Esophagus muscularis mucosa (tissue), 4 donors: Measurements from ENCODE around the gene B2M. TPM values are rescaled to one million over a fixed set of nuclear protein-coding genes. Genes with fewer than 3 reads are reported as not detected.
"Not testable (repeated sequence)": the region's sequence is repeated elsewhere in the genome, so short reads cannot be mapped to it uniquely, and the experiment has no call there.

Experiments used
- DNase-seq: peaks from one replicate; pipeline ENCODE4 v3.0.0-alpha.2; 2017; ENCODE audit errors: extremely low spot score
- H3K27ac ChIP-seq, 4 donors: fragments of 200-600 bp; sonication (generic); replicated peaks in 1 of 4; 1 replicate in 3 of 4; 2 replicates in 1 of 4; pipeline ENCODE4 v1.5.1; 2016 to 2019; ENCODE audit warnings: mild to moderate bottlenecking in 1 of 4
- H3K27me3 ChIP-seq, 4 donors: fragments of 200-600 bp; sonication (generic); one replicate each; pipeline versions ENCODE4 v1.5.1 to v1.6.0; 2016 to 2019
- H3K36me3 ChIP-seq, 4 donors: fragments of 200-600 bp; sonication (generic); one replicate each; pipeline ENCODE4 v1.5.1; 2016 to 2019
- H3K4me1 ChIP-seq, 4 donors: fragments of 200-600 bp; sonication (generic); one replicate each; pipeline ENCODE4 v1.5.1; 2016 to 2019
- H3K4me3 ChIP-seq, 4 donors: fragments of 200-600 bp; sonication (generic); 1 replicate in 2 of 4; 2 replicates in 2 of 4; pipeline ENCODE4 v1.5.1; 2016 to 2019; ENCODE audit warnings: mild to moderate bottlenecking in 4 of 4, moderate library complexity in 1 of 4
- H3K9me3 ChIP-seq, 4 donors: fragments of 200-600 bp; sonication (generic); 1 replicate in 3 of 4; 2 replicates in 1 of 4; pipeline ENCODE4 v1.5.1; 2016 to 2019
- CTCF ChIP-seq, 3 experiments: fragments of 200-600 bp in 2 of 3; fragments of 450-650 bp in 1 of 3; sonication (generic) in 2 of 3; IDR thresholded peaks; one replicate each; pipeline ENCODE4 v1.5.1; 2017 to 2019; ENCODE audit warnings: antibody characterized with exemption in 3 of 3, mild to moderate bottlenecking in 2 of 3, moderate library complexity in 1 of 3
- EP300 ChIP-seq: sonication (generic); formaldehyde crosslinking; IDR thresholded peaks from one replicate; pipeline ENCODE4 v1.6.1; 2017; ENCODE audit warnings: antibody characterized with exemption
- POLR2A ChIP-seq: fragments of 450-650 bp; IDR thresholded peaks from one replicate; pipeline ENCODE4 v1.6.1; 2017; ENCODE audit warnings: antibody characterized with exemption, moderate library complexity, mild to moderate bottlenecking, low read depth
- POLR2AphosphoS5 ChIP-seq, 2 donors: sonication (generic); formaldehyde crosslinking; IDR thresholded peaks; one replicate each; pipeline ENCODE4 v1.6.1; 2017; ENCODE audit warnings: antibody characterized with exemption in 2 of 2
- WGBS: methylation state at CpG from one replicate; pipeline ENCODE4 v1.1.5; 2018; 5-methylcytosine and 5-hydroxymethylcytosine counted together
- intact Hi-C: fragments of 100-400 bp; cut with DNase I; formaldehyde crosslinking; loops from one replicate; pipeline ENCODE4 v1.15.1; 2023
- total RNA-seq, 4 donors: library from RNA; depleted of rRNA; stranded (reverse); fragments of >200 nt; gene quantifications; one replicate each; pipeline versions ENCODE4 v1.1.0 to v1.2.1, GENCODE V29; 2016

The B2M gene
- total RNA-seq, 4 donors from 2014 or later = 1,352 to 2,424 (median 1,510) TPM

- Histone ChIP-seq H3K9me3 (no peaks in the 10 kb centered on the region), H3K4me1 (peaks cover 3 to 27% (median 14%) of the 10 kb centered on the region in 4 donors), H3K27ac (peak within 1 kb of the TSS; percentile 16 to 66 (median 36)), H3K4me3 (no peak within 1 kb of the TSS), H3K27me3 (no peaks in the 10 kb centered on the region), H3K36me3 (peaks cover 0 to 12% (median 9%) of the 10 kb centered on the region in 4 donors)
- intact Hi-C loops = loop anchor here (10.0 kb wide), 1 partner anchor 151 kb away; no protein-coding TSS in a partner anchor
- 74% methylated on average over 3 of the region's 3 CpGs for WGBS
- TF ChIP-seq EP300 = no peak
- TF ChIP-seq CTCF (IDR thresholded peaks at IDR 0.05) = no peak
- TF ChIP-seq POLR2A = no peak
- no peak for TF ChIP-seq POLR2AphosphoS5 (IDR thresholded peaks at IDR 0.05)
- DNase-seq = no peak
Observed at GRCh38 chr15:44736181-44736765, 25.0 kb downstream of the B2M start, which contains the start of gene TRIM69. TRIM69 (plus strand) TSS chr15:44736528; CDS start chr15:44736705, 177 bp downstream.

GRCh38 chr15:44738340-44738984 is 27.1 kb downstream of the B2M start:
- intact Hi-C loops = loop anchor here (2.0 to 10.0 kb wide), 2 partner anchors 76 to 154 kb away; partner anchors contain the start of gene SPG11
- H3K4me3 ChIP-seq = no peak overlapping the region
- DNase-seq = no peak
- no peaks in the 10 kb centered on the region for H3K36me3 ChIP-seq
- no peaks in the 10 kb centered on the region for H3K27me3 ChIP-seq
- H3K9me3 ChIP-seq = no peaks in the 10 kb centered on the region
- H3K4me1 ChIP-seq = peaks cover 0 to 16% (median 9%) of the 10 kb centered on the region in 4 donors
- TF ChIP-seq CTCF (IDR thresholded peaks at IDR 0.05) (peak; percentile 75 to 82 (median 80)), POLR2A (no peak)
- WGBS = 65% methylated on average over 3 of the region's 3 CpGs
- peak overlapping the region in 1 of 4 donors; percentile 19 for H3K27ac ChIP-seq

DNA sequence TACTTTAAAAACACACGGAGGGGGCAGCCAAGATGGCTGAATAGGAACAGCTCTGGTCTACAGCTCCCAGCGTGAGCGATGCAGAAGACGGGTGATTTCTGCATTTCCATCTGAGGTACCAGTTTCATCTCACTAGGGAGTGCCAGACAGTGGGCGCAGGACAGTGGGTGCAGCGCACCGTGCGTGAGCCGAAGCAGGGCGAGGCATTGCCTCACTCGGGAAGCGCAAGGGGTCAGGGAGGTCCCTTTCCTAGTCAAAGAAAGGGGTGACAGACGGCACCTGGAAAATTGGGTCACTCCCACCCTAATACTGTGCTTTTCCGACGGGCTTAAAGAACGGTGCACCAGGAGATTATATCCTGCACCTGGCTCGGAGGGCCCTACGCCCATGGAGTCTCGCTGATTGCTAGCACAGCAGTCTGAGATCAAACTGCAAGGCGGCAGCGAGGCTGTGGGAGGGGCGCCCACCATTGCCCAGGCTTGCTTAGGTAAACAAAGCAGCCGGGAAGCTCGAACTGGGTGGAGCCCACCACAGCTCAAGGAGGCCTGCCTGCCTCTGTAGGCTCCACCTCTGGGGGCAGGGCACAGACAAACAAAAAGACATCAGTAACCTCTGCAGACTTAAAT is 28.0 kb downstream of the B2M start:
- intact Hi-C loops = loop anchor here (2.0 to 10.0 kb wide), 2 partner anchors 77 to 155 kb away; partner anchors contain the start of gene SPG11
- not testable (repeated sequence) for H3K4me3 ChIP-seq, H3K27ac ChIP-seq

GRCh38 chr15:44743454-44743853 is 32.1 kb downstream of the B2M start:
- DNase-seq, H3K27ac ChIP-seq, H3K4me1 ChIP-seq, H3K4me3 ChIP-seq, H3K9me3 ChIP-seq, H3K27me3 ChIP-seq, intact Hi-C loops, H3K36me3 ChIP-seq: not testable (repeated sequence)
- WGBS = 91% methylated on average over 2 of the region's 2 CpGs

More for the DNA sequence above, 28.0 kb downstream of the B2M start:
- not testable (repeated sequence) for H3K9me3 ChIP-seq, H3K27me3 ChIP-seq, DNase-seq, H3K36me3 ChIP-seq
- H3K4me1 ChIP-seq = peaks cover 0 to 16% (median 9%) of the 10 kb centered on the region in 4 donors
- WGBS = 84% methylated on average over 15 of the region's 24 CpGs

- Histone ChIP-seq H3K27me3 (no peaks in the 10 kb centered on the region), H3K4me3 (no peak overlapping the region), H3K9me3 (peaks cover 0 to 8% (median 0%) of the 10 kb centered on the region in 4 donors), H3K27ac (no peak overlapping the region), H3K36me3 (no peaks in the 10 kb centered on the region), H3K4me1 (no peaks in the 10 kb centered on the region)
- TF ChIP-seq POLR2AphosphoS5 (IDR thresholded peaks at IDR 0.05) (no peak), EP300 (no peak), POLR2A (no peak), CTCF (IDR thresholded peaks at IDR 0.05) (no peak)
- intact Hi-C loops = no loop called here
- WGBS = 96% methylated on average over 1 of the region's 1 CpG
- no peak for DNase-seq
Observed at GRCh38 chr15:44753345-44753744, 42.0 kb downstream of the B2M start.
